HL-60 (cell line): ENCODE measurements around the gene CCNB1IP1.

ENCODE experiments used
- CTCF ChIP-seq: IDR thresholded peaks from one replicate; pipeline ENCODE4 v1.5.1; 2011; ENCODE audit warnings: low read length, control low read depth, inconsistent platforms; ENCODE audit not compliant: insufficient read depth
- GABPA ChIP-seq: IDR thresholded peaks from 2 replicates; pipeline ENCODE4 v1.6.1; 2012; ENCODE audit warnings: low read depth
- REST ChIP-seq: IDR thresholded peaks from 2 replicates; pipeline ENCODE4 v1.6.1; 2012; ENCODE audit warnings: low read depth; ENCODE audit not compliant: insufficient replicate concordance

- no peak for TF ChIP-seq GABPA
- no peak for TF ChIP-seq CTCF
- TF ChIP-seq REST = no peak
Observed at GRCh38 chr14:20262642-20263128, 70.4 kb downstream of the CCNB1IP1 start.
